ENCODE measurements around the gene LIAS. TPM values are rescaled to one million over a fixed set of nuclear protein-coding genes. Genes with fewer than 3 reads are reported as not detected.
"Not testable (repeated sequence)": the region's sequence is repeated elsewhere in the genome, so short reads cannot be mapped to it uniquely, and the experiment has no call there.

LIAS gene
- total RNA-seq, 1 experiment from 2014 or later = 23.1 TPM

- TF ChIP-seq, protein P1, sequence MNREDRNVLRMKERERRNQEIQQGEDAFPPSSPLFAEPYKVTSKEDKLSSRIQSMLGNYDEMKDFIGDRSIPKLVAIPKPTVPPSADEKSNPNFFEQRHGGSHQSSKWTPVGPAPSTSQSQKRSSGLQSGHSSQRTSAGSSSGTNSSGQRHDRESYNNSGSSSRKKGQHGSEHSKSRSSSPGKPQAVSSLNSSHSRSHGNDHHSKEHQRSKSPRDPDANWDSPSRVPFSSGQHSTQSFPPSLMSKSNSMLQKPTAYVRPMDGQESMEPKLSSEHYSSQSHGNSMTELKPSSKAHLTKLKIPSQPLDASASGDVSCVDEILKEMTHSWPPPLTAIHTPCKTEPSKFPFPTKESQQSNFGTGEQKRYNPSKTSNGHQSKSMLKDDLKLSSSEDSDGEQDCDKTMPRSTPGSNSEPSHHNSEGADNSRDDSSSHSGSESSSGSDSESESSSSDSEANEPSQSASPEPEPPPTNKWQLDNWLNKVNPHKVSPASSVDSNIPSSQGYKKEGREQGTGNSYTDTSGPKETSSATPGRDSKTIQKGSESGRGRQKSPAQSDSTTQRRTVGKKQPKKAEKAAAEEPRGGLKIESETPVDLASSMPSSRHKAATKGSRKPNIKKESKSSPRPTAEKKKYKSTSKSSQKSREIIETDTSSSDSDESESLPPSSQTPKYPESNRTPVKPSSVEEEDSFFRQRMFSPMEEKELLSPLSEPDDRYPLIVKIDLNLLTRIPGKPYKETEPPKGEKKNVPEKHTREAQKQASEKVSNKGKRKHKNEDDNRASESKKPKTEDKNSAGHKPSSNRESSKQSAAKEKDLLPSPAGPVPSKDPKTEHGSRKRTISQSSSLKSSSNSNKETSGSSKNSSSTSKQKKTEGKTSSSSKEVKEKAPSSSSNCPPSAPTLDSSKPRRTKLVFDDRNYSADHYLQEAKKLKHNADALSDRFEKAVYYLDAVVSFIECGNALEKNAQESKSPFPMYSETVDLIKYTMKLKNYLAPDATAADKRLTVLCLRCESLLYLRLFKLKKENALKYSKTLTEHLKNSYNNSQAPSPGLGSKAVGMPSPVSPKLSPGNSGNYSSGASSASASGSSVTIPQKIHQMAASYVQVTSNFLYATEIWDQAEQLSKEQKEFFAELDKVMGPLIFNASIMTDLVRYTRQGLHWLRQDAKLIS (CRISPR knock-in tag; IDR thresholded peaks at IDR 0.05; ENCODE audit: borderline replicate concordance) = no peak
- TF ChIP-seq, protein P2, sequence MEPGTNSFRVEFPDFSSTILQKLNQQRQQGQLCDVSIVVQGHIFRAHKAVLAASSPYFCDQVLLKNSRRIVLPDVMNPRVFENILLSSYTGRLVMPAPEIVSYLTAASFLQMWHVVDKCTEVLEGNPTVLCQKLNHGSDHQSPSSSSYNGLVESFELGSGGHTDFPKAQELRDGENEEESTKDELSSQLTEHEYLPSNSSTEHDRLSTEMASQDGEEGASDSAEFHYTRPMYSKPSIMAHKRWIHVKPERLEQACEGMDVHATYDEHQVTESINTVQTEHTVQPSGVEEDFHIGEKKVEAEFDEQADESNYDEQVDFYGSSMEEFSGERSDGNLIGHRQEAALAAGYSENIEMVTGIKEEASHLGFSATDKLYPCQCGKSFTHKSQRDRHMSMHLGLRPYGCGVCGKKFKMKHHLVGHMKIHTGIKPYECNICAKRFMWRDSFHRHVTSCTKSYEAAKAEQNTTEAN (CRISPR knock-in tag; IDR thresholded peaks at IDR 0.05) = no peak
- TF ChIP-seq, protein P3, sequence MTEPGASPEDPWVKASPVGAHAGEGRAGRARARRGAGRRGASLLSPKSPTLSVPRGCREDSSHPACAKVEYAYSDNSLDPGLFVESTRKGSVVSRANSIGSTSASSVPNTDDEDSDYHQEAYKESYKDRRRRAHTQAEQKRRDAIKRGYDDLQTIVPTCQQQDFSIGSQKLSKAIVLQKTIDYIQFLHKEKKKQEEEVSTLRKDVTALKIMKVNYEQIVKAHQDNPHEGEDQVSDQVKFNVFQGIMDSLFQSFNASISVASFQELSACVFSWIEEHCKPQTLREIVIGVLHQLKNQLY (CRISPR knock-in tag; IDR thresholded peaks at IDR 0.05) = no peak
These were observed 36.6 kb upstream of the LIAS start (continued) for GRCh38 chr4:39422247-39422646.

DNA sequence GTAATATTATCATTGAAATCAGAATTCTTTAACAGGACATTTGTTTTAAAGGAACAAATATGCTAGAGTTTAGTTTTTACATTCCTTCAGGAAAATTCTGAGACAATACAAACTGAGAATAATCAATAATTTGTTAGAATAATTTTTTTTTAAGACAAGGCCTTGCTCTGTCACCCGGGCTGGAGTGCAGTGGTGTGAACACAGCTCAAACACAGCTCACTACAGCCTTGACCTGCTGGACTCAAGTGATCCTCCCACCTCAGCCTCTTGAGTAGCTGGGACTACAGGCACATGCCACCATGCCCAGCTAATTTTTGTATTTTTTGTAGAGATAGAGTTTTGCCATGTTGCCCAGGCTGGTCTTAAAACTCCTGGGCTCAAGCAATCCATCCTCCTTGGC is 33.6 kb upstream of the LIAS start:
- H3K4me1 Mint-ChIP-seq; H3K27me3 Mint-ChIP-seq (ENCODE audit: low read depth); POLR2A ChIA-PET; H3K9me3 Mint-ChIP-seq; H3K4me3 Mint-ChIP-seq; ATAC-seq; H3K36me3 Mint-ChIP-seq; H3K27ac Mint-ChIP-seq; DNase-seq (ENCODE audit: low spot score): not testable (repeated sequence)
- CTCF ChIA-PET = interaction anchor here (0.6 kb wide), 1 partner anchor 198 kb away, joined by 3 read pairs; no protein-coding TSS in a partner anchor

DNA sequence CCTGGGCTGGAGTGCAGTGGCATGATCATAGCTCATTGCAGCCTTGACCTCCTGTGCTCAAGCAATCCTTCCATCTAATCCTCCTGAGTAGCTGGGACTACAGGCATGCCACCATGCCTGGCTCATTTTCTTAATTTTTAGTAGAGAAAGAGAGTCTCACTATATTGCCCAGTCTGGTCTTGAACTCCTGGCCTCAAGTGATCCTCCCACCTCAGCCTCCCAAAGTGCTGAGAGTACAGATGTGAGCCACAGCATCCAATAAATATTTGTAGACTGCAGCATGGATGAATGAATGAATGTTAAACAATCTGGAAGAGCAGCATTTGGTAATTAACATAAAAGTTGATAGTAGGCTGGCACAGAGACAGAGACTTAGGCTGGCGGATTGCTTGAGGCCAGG is 32.1 kb upstream of the LIAS start:
- H3K27ac Mint-ChIP-seq = no peak overlapping the region
- no peak for TF ChIP-seq KAT7 (CRISPR knock-in tag; IDR thresholded peaks at IDR 0.05; ENCODE audit: borderline replicate concordance)
- H3K4me3 Mint-ChIP-seq = no peak overlapping the region
- peaks cover 4% of the 10 kb centered on the region; the same call in 1 of the 2 replicates for H3K4me1 Mint-ChIP-seq
- ChIA-PET CTCF (interaction anchor here (0.6 to 1.2 kb wide), 2 partner anchors 9 to 624 kb away, joined by 3 to 4 read pairs; no protein-coding TSS in a partner anchor), POLR2A (no interaction called here)
- H3K9me3 Mint-ChIP-seq = no peaks in the 10 kb centered on the region
- ATAC-seq = no peak
- H3K27me3 Mint-ChIP-seq (ENCODE audit: low read depth) = no peaks in the 10 kb centered on the region
- no peak for DNase-seq (ENCODE audit: low spot score)
- no peaks in the 10 kb centered on the region for H3K36me3 Mint-ChIP-seq

GRCh38 chr4:39427520-39428114 is 31.2 kb upstream of the LIAS start:
- no peaks in the 10 kb centered on the region for H3K27me3 Mint-ChIP-seq (ENCODE audit: low read depth)
- ATAC-seq (no peak), DNase-seq (ENCODE audit: low spot score) (no peak)
- H3K4me1 Mint-ChIP-seq = peaks cover 4% of the 10 kb centered on the region; the same call in 1 of the 2 replicates
- H3K36me3 Mint-ChIP-seq = no peaks in the 10 kb centered on the region
- POLR2A ChIA-PET = no interaction called here
- H3K9me3 Mint-ChIP-seq = no peaks in the 10 kb centered on the region
- no peak overlapping the region for H3K4me3 Mint-ChIP-seq
- H3K27ac Mint-ChIP-seq = no peak overlapping the region
- TF ChIP-seq RELA (CRISPR knock-in tag; IDR thresholded peaks at IDR 0.05; ENCODE audit: borderline replicate concordance) (no peak), ZNF138 (CRISPR knock-in tag; conservative IDR thresholded peaks at IDR 0.05) (no peak), ZNF396 (CRISPR knock-in tag; IDR thresholded peaks at IDR 0.05; ENCODE audit: borderline replicate concordance) (no peak), NFYB (CRISPR knock-in tag; conservative IDR thresholded peaks at IDR 0.05; ENCODE audit: low read depth) (no peak), PRRX2 (CRISPR knock-in tag; IDR thresholded peaks at IDR 0.05) (no peak)
- TF ChIP-seq, protein P4, sequence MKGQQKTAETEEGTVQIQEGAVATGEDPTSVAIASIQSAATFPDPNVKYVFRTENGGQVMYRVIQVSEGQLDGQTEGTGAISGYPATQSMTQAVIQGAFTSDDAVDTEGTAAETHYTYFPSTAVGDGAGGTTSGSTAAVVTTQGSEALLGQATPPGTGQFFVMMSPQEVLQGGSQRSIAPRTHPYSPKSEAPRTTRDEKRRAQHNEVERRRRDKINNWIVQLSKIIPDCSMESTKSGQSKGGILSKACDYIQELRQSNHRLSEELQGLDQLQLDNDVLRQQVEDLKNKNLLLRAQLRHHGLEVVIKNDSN (CRISPR knock-in tag; IDR thresholded peaks at IDR 0.05) = no peak
- TF ChIP-seq, protein P3 (CRISPR knock-in tag; IDR thresholded peaks at IDR 0.05) = no peak
- TF ChIP-seq, protein P5, sequence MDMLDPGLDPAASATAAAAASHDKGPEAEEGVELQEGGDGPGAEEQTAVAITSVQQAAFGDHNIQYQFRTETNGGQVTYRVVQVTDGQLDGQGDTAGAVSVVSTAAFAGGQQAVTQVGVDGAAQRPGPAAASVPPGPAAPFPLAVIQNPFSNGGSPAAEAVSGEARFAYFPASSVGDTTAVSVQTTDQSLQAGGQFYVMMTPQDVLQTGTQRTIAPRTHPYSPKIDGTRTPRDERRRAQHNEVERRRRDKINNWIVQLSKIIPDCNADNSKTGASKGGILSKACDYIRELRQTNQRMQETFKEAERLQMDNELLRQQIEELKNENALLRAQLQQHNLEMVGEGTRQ (CRISPR knock-in tag; IDR thresholded peaks at IDR 0.05) = no peak
- CTCF ChIA-PET = interaction anchor here (0.7 to 1.7 kb wide), 4 partner anchors 9 to 535 kb away, joined by 3 to 9 read pairs (median 4); no protein-coding TSS in a partner anchor
